NAMALWA (cell line): ENCODE measurements around the gene PLP1.
"Not testable (repeated sequence)": the region's sequence is repeated elsewhere in the genome, so short reads cannot be mapped to it uniquely, and the experiment has no call there.

Experiments
- DNase-seq: peaks from one replicate; pipeline ENCODE4 v3.0.0-alpha.2; 2015; ENCODE audit warnings: low spot score

The PLP1 gene, protein sequence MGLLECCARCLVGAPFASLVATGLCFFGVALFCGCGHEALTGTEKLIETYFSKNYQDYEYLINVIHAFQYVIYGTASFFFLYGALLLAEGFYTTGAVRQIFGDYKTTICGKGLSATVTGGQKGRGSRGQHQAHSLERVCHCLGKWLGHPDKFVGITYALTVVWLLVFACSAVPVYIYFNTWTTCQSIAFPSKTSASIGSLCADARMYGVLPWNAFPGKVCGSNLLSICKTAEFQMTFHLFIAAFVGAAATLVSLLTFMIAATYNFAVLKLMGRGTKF

DNA sequence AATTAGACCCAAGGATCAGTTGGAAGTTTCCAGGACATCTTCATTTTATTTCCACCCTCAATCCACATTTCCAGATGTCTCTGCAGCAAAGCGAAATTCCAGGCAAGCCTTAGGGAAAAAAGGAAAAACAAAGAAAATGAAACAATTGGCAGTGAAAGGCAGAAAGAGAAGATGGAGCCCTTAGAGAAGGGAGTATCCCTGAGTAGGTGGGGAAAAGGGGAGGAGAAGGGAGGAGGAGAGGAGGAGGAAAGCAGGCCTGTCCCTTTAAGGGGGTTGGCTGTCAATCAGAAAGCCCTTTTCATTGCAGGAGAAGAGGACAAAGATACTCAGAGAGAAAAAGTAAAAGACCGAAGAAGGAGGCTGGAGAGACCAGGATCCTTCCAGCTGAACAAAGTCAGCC is at the start of gene PLP1:
TSS of gene PLP1 (plus strand) at position 295 of the 400 bp plus-strand sequence. CDS start 156 bp downstream, outside the sequence.
- no peak for DNase-seq

DNA sequence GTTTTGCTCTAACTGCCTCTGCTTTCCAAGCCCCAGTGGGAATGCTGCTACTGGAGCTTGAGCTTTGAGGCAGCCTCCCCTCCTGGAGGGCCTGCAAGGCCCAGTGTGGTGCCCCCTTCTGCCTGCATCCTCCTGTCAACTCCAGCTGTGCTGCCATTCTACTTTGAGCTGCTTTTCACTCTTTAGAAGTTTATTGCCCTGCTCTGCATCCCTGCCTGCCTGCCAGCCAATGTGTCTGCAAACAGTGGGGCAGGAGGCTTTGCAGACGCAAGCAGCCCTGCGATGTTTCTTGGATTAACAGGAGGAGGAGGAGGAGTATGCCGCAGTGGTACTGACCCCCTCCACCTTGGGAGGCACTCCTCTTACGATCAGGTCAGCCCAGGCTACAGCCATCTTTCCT is 49.5 kb upstream of the PLP1 start:
- no peak for DNase-seq

DNA sequence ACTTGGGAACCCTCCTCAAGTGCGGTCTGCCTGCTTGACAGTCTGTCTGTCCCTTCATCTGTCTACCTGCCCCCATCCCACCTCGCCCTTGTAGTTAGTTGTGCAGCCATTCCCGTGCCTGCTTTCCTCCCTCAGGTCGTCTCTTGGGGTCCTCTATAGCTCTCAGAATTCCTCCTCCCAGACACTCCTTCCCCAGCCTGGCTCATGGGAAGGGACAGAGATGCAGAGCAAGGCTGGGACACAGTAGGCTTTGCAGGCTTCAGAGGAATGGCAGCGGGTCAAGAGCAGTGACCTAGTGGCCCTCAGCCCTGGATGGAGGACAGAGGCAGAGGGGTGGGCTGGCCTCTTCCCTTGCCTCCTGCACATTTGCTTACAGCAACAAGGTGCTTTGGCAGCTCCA is 47.6 kb upstream of the PLP1 start:
- DNase-seq, result no peak

DNA sequence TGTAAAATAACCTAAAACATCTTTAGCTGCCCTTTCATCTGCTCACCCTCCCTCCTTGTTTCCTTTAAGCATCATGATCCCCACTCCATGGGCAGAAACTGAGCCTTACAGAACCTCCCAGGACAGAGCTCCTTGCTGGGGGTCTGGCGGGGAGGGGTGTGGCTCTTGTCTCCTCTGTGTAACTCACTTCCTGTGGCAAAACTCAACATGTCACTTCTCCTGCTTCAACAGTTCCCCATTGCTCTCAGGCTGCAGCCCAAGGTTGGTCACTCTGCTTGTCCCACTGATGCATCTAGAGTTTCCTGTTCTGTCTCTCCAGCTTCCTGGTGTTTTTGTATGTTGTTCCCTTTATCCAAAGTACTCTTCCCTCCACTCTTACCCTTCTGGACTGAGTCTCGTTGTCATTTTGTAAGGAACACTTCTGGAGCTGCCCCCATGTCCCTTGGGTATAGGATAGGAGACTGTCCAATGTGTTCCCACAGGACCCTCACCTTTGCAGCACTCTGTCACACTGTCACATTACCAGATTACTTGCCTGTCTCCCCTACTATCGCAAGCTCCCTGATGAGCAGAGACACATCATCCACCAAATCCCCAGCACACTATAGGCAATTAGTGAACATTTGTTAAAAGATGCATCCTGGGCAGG is 46.4 kb upstream of the PLP1 start:
- no peak for DNase-seq

DNA sequence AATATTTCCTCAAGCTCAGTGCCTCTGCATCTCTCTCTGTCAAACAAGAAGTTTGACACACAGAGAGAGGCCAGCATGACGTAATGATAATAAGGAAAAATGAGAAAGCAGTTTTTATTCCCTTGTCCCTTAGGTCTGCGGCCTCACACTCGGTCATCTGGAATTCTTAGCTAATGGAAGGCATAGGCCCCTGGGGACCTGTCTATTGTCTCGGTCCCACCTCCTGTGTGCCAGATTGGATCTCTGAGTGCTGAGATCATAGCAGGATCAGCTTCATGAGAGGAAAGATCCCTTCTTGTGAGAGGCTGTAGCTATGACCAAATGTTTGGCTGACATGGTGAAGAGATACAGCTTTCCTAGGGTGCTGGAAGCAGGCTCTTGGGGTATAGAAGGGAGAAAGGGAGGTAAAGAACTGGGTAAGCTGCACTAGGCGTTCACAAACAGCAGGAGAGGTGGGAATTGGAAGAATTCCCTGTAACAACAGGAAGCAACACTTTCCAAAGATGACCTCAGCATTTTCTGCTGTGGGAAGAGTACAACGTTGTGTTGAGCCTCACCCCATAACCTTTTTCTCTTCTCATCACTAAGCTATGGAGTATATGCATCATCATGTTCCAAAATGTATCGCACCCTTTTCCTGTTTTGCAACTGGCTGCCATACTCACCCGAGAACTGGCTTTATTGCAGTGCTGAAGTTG is 45.7 kb upstream of the PLP1 start:
- DNase-seq, result no peak

DNA sequence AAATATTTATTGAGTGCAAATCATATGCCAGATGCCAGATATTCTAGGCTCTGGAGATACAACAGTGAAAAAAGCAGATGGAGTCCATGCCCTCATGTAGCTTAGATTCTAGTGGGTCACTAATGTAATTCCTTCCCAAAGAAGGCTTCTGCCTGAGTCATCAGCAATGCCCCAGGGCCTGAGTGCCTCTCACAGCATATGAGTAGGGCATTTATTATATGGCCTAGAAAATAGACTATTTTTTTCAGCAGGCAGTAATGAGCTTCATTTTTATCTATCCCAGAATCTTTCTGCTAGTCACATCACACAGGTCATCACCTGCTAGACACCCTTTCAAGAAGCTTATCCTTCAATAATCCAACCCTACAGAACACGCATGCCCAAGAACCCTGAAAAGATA is 43.6 kb upstream of the PLP1 start:
- no peak for DNase-seq

DNA sequence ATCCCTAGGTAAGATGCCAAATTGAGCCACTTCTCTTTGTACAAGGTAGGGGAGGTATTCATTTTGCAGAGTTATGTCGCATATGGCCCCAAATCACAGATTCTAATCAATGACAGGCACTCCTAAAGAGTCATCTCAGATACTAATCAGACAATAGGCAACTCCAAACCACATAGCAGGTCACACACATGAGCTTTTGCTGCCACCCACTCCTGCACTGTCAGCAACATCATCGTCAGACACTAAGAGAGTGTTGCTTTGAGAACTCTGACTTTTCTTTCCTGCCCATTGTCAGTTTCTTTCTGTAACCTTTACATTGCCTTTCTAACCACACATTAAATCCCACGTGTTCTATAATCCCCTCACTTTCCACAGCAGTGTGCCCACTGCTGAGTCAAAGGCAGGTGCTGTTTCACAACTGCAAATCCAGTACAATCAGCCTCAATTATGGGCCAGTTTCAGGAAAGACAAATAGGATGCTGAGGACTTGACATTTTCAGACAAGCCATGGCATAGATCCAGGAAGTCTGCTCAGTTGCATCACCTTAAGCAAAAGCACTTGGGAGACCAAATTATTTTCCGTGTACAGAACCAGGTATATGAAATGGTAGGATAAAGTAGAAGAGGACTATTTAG is 42.4 kb upstream of the PLP1 start:
- DNase-seq, result no peak

DNA sequence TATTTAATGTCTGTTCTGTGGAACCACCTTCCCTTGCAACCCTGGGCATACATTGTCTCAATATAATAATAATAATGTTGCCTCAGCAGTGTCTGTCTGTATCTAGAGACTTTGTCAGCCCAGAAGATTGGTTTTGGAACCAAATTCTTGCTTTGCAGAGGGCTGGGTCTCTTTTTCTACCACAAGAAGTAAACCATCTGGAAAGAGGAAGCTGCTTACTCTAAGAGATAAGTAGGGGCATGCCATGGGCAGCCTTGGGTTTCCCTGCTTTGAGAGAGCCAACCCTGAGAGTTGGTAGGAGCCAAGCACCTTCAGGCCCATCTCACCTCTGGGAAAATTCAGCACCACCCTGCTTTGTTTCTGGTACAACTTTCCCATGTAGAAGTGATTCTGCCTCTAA is 38.9 kb upstream of the PLP1 start:
- no peak for DNase-seq

DNA sequence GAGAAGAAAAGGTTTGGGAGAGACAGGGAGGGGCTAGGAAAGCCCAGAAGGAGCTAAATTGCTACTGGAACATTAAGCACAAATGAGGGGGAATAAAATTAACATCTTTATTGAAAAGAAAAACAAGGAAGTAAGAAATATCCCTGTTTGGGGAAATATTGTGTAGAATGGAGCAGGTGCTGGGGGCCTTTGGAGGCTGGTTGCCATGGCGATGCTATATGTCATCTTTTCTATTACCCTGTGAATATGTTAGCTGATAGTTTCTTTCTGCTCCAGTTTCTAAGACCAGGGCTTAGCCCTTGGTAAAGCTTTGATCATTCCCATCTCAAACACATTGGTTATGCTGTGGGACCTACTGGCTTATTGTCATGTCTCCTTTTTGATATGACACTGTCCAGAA is 37.2 kb upstream of the PLP1 start:
- no peak for DNase-seq

DNA sequence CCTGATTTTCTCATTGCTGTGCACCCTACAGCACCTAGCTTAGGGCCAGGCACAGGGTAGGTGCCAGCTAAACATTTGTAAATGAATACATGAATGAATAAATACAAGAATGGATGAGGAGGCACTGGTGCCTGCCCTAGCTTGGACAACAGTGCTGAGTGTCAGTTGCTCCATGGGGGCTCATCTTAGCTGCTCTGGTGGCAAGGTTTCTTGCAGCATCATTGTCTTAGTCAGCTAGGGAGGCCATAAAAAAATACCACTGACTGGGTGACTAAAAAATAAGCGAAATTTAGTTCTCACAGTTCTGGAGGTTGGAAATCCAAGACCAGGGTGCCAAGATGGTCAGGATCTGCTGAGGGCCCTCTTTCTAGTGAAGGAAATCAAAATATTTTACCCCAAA is 34.8 kb upstream of the PLP1 start:
- no peak for DNase-seq

DNA sequence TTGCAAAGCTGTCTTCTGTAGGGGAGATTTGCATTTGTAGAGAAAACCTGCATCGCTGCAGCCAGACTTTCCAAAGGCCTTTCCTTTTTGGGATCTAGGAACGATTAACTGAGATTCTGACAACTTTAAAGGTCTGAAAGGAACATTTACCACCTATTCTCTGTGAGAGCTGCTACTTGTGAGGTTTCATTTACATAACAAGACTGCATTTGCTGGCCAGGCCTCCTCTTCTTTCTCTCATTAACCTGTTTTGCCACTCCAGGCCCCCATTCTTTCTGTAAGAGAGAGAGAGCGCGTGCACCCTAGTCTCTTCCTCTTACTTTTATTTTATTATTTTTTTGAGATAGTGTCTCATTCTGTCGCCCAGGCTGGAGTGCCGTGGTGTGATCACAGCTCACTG is 34.3 kb upstream of the PLP1 start:
- no peak for DNase-seq

DNA sequence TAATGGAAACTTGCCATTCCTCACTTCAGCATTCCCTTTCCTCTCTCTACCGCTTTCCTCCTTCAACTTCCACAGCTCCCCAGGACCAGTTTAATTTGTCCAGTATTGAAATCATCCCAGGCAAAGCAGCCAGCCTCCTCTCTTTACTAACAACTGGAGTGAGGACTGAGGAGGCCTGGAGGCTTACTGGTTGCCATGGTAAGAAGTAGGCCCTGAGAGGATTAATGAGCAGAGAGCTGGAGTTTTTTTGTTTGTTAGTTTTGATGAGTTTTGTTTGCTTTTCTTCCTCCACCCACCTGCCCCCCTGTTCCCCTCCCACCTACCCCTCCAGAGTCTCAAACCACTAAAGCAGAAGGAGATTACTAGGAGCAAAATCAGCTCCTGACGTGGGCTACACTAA is 29.5 kb upstream of the PLP1 start:
- DNase-seq, result no peak

DNA sequence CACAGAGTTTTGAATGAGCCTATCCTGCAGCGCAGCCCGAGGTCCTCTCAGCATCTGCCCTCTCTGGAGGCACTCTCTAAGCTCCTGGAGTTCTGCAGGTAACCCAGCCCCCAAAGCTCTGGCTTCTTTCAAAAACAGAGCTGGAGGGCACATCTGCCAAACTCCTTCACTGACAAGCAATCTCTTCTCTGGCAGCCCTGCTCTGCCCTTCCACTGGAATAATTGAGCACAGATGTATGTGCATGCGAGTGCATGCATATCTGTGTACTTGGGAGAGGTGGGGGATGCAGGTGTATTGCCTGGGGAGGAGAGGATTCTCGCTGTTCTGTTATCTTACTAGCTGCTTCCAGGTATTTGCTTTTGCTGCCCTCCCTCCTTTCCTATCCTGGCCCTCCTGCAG is 22.2 kb upstream of the PLP1 start:
- no peak for DNase-seq

DNA sequence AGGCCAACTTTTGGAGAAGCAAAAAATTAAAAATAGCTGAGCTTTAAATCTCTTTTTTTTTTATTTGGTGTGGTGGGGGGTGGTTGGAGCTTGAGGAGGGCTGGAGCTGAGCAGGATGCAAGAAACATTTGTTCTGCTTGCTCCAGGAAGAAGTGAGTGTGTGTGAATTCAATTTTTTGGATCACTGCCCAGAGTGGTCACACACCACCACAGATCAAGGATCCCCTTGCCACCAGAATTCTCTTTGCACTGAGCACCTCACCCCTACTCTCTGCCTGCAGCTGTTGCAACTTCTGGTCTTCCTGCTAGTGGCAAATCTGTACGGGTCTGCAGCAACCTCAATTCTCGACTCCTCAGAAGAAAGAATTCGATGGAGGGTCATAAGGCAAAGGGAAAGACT is 19.9 kb upstream of the PLP1 start:
- no peak for DNase-seq

DNA sequence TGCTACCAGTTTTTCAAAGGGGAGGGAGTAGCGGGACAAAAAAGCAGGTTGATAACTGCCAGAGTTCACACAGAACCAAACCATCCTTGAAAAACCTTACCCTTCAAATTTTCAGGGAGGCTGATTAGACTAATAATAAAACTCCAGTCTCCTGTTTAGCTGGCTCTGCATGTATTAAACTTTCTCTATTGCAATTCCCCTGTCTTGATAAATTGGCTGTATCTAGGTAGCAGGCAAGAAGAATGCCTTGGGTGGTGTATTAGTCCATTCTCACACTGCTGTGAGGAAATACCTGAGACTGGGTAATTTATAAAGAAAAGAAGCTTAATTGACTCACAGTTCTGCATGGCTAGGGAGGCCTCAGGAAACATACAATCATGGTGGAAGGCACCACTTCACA is 18.1 kb upstream of the PLP1 start:
- no peak for DNase-seq

DNA sequence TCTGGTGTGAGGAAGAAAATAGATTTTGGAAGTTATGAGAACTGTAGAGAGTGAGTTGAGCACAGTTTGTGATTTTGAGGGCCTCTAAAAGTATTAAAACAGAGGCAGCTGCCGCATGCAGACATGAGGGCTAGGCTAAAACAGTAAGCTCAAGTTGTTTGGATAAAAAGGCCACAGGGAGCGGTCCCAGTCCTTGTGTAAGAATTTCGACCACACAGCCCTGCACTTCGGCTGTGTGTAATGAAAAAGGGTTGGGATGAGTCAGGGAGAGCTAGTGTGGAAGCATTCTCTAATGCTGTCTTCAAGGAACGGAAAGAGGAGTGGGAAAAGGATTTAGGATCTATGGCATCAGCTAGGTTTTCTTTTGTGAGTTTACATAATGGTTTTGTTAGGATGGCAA is 13.1 kb upstream of the PLP1 start:
- not testable (repeated sequence) for DNase-seq

DNA sequence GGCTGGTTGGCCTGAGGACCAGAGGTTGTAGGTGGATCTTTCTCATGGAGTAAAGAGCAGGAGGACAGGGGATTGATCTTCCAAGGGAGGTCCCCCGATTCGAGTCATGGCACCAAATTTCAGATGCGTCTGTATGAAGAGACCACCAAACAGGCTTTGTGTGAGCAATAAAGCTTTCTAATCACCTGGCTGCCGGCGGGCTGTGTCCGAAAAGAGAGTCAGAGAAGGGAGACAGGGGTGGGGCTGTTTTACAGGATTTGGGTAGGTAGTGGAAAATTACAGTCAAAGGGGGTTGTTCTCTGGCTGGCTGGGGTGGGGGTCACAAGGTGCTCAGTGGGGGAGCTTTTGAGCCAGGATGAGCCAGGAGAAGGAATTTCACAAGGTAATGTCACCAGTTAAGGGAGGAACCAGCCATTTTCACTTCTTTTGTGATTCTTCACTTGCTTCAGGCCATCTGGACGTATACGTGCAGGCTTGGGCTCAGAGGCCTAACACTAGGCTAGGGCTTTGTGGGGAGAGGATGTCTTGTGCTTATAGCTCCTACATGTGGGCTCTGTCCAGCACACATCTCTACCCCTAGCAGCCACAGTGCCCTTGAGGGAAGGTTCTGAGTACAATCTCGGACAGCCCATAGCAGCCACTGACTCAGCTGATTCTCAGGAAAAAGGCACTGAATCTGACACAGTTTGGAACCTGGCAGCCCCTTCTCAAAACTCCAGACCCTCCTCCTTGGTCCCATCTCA is 9.7 kb upstream of the PLP1 start:
- DNase-seq, result not testable (repeated sequence)

DNA sequence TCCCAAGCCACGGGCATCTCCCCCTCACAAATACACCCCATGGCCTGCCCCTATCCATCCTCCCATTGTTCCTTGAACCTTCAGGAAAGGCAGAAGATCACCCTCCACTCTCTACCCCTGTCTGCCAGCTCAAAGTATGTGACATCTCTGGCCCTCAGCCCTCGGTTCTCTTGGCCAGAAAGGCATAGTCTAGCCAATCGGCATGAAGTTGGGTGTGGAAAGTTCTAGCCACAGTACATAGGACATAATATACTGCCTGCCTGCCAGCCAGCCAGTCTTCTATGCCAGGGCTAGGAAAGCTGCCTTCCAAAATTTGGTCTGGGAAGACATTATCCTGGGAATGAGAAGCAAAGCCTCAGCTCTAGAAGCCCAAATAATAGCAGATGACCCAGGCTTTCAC is 3.2 kb upstream of the PLP1 start:
- no peak for DNase-seq

DNA sequence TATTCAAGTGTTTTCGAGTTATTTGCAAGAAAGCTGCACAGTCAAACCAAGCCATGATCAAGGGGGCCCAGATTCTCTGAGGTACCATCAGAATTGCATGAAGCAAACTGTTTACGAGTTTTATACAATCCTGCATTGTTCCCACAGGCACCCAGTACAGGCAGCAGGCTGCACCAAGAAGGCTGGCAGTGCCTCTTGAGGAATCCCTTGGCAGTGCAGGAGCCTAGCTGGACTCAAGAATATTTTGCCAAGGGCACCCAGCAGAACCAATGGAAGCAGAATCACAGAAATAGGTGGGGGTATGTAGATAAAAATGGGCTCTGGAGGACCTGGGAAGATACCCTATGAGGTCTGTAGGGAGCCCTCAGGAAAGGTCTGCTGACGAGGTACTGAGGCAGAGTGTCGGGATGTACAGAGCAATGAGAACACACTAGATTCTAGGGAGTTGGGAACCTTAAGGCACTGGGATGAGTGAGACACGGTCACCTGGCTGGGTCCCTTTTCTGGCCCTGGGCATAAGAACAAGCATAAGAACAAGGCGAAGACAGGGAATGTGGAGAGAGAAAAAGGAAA is 2.5 kb upstream of the PLP1 start:
- DNase-seq, result peak; percentile 3

DNA sequence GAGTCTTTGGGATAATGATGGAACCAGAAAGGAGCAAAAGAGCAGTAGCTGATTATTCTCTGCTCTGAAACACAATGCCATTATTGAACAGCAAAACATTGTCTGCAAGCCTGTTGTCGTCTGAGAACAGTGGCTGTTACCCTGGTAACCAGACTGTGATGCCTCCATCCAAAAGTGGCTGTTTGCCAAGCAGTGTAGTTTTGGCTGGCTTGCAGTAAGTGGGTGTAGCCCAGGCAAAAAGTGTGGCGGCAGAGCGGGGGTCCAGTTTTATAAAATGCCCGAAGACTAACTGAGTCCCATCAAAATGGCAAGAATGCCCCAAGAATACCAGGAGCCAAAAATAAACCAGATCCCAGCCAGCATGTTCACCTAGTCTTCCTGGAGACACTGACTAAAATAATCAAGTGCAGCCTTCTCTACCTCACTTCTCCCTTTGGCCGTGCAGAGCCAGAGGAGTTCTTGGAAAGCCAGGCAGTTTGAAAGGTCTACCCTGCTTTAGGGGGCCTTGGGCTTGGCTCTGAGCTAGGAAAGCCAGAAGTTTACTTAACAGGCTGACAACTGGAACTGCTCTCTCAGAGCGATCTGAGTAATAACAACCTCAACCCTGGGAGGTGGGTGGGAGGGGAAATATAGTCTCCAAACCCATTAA is 2.6 kb downstream of the PLP1 start:
- DNase-seq, result no peak

DNA sequence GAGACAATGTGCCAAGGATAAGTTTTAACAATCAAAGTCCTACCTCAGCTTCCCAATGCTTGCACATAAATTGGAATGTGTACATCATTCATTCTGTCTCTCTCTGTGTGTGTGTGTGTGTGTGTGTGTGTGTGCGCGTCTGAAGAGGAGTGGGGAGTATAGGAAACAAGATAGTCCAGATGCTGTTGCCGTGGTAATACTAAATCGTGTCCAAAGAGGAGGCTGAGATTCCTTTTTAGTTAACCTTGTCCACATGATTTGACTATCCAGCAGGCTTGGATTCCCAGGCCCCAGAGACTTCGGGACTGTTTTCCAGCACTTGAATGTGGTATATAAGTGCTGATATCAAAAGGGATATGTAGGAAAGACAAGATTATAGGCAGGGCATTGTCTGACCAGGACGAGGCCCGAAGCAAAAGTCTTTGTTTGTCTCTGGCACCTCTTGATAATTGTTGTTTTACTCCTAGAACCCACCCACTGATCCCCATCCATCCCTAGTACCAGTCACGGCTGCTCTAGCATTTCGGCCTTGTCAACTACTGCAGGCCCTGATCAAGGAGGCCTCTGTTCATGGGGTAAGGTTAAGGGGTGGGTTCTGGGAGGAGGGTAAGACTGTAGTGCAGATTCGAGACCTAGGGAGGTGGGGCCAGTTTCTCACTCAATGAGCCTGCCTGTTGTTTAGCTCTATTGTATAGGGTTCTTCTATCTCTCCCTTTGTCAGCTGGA is 3.9 kb downstream of the PLP1 start:
- DNase-seq, result no peak
